ENCODE measurements around the gene ZNF865.

ZNF865 gene

DNA sequence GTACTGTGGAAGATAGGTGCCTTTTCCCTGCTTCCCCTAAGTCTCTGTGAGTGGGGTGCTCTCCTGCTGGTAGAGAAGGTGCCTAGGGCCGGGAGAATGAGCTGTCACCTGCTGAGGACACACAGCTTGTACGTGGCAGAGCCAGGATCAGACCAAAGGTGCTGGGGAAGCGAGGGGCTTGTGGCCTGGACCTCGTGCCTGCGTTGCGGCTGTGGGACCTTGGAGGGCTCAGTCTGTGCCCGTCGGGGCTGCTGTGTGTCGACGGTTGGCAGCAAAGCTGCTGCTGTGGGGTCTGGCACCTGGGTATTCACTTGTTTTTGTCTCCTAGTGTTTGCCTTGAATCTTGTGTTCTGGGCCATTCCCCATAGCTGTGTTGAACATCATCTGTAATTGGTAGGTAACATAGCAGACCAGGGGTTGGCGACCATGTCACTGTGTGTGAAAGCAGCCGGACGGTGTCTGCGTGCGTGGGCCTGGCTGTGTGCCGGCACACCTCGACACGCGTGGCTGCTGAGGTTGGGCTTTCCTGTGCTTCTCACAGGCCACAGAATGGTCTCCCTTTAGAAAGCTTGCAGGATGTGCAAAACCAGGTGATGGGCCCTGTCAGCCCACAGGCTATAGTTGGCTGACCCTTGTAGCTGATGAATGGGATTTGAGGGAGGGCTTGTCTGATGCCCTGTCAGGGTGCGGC is 58.5 kb downstream of the ZNF865 start:
- no peak for DNase-seq

GRCh38 chr19:55666343-55667005 is 61.0 kb downstream of the ZNF865 start:
- DNase-seq: no peak
